ENCODE measurements around the gene NDRG4. TPM values are rescaled to one million over a fixed set of nuclear protein-coding genes. Genes with fewer than 3 reads are reported as not detected.

NDRG4 gene, protein sequence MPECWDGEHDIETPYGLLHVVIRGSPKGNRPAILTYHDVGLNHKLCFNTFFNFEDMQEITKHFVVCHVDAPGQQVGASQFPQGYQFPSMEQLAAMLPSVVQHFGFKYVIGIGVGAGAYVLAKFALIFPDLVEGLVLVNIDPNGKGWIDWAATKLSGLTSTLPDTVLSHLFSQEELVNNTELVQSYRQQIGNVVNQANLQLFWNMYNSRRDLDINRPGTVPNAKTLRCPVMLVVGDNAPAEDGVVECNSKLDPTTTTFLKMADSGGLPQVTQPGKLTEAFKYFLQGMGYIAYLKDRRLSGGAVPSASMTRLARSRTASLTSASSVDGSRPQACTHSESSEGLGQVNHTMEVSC
- total RNA-seq (10 to 100 TPM in 4 of 5 donors, 1 to 10 TPM in 1; 3.2 to 48.7 (median 20.1) TPM), polyA plus RNA-seq (10 to 100 TPM in 1 of 3 donors, 1 to 10 TPM in 2; 1.9 to 12.4 (median 4.8) TPM)
- long read RNA-seq, donor 1, partial matches to known transcripts = 0 of 4 reads
- long read RNA-seq, donor 1, other reads (novel, unspliced or antisense) = 0 of 4 reads
- long read RNA-seq, donor 2, partial matches to known transcripts = 0 of 4 reads
- long read RNA-seq, donor 2, other reads (novel, unspliced or antisense) = 0 of 4 reads
- long read RNA-seq, donor 3, partial matches to known transcripts = 0 of 1 reads
- long read RNA-seq, donor 3, other reads (novel, unspliced or antisense) = 0 of 1 reads
- long read RNA-seq, donor 4, partial matches to known transcripts = 0 of 1 reads
- long read RNA-seq, donor 4, other reads (novel, unspliced or antisense) = 0 of 1 reads
- long read RNA-seq, donor 5, transcript NDRG4-219 (1 exons, 2,700 nt) = major isoform, 5 of 40 reads
- long read RNA-seq, donor 5, partial matches to known transcripts = 30 of 40 reads
- long read RNA-seq, donor 5, other reads (novel, unspliced or antisense) = 0 of 40 reads
- long read RNA-seq, donor 6, transcript NDRG4-219 (1 exons, 2,700 nt) = major isoform, 6 of 11 reads
- long read RNA-seq, donor 6, partial matches to known transcripts = 0 of 11 reads
- long read RNA-seq, donor 6, other reads (novel, unspliced or antisense) = 0 of 11 reads
- long read RNA-seq, donor 7, transcript NDRG4-219 (1 exons, 2,700 nt) = major isoform, 6 of 8 reads
- long read RNA-seq, donor 7, partial matches to known transcripts = 0 of 8 reads
- long read RNA-seq, donor 7, other reads (novel, unspliced or antisense) = 0 of 8 reads
- long read RNA-seq, donor 8, partial matches to known transcripts = 0 of 2 reads
- long read RNA-seq, donor 8, other reads (novel, unspliced or antisense) = 0 of 2 reads
- long read RNA-seq, donor 9, transcript NDRG4-219 (1 exons, 2,700 nt) = major isoform, 9 of 10 reads
- long read RNA-seq, donor 9, partial matches to known transcripts = 0 of 10 reads
- long read RNA-seq, donor 9, other reads (novel, unspliced or antisense) = 0 of 10 reads
- long read RNA-seq, donor 10 = 0 reads

GRCh38 chr16:58499615-58500351 is at the start of gene NDRG4:
NDRG4 (plus strand) TSS chr16:58500143; CDS start chr16:58500249, 106 bp downstream.
- H3K27ac ChIP-seq = peak within 1 kb of the TSS in 1 of 5 donors; percentile 3
- intact Hi-C loops (cut with DNase I; ENCODE audit: low total_unique reads) = loop anchor here (10.0 kb wide), 1 partner anchor 145 kb away; no protein-coding TSS in a partner anchor

GRCh38 chr16:58450590-58450989 is 49.4 kb upstream of the NDRG4 start:
- Histone ChIP-seq H3K27ac (no peak overlapping the region), H3K9me3 (no peaks in the 10 kb centered on the region), H3K4me1 (no peaks in the 10 kb centered on the region), H3K4me3 (no peak overlapping the region), H3K36me3 (no peaks in the 10 kb centered on the region), H3K27me3 (peaks cover 0 to 15% (median 0%) of the 10 kb centered on the region in 3 donors)
- no peak for DNase-seq
- TF ChIP-seq, protein P1, sequence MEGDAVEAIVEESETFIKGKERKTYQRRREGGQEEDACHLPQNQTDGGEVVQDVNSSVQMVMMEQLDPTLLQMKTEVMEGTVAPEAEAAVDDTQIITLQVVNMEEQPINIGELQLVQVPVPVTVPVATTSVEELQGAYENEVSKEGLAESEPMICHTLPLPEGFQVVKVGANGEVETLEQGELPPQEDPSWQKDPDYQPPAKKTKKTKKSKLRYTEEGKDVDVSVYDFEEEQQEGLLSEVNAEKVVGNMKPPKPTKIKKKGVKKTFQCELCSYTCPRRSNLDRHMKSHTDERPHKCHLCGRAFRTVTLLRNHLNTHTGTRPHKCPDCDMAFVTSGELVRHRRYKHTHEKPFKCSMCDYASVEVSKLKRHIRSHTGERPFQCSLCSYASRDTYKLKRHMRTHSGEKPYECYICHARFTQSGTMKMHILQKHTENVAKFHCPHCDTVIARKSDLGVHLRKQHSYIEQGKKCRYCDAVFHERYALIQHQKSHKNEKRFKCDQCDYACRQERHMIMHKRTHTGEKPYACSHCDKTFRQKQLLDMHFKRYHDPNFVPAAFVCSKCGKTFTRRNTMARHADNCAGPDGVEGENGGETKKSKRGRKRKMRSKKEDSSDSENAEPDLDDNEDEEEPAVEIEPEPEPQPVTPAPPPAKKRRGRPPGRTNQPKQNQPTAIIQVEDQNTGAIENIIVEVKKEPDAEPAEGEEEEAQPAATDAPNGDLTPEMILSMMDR (IDR thresholded peaks at IDR 0.05) = no peak
- no peak for TF ChIP-seq POLR2A (IDR thresholded peaks at IDR 0.05)
- TF ChIP-seq POLR2AphosphoS5 (IDR thresholded peaks at IDR 0.05) = no peak
- no peak for TF ChIP-seq EP300 (IDR thresholded peaks at IDR 0.05)
- whole genome bisulfite sequencing, 5 donors = 78 to 84% (median 81%) methylated on average over 7 of the region's 7 CpGs
- intact Hi-C loops (cut with DNase I; ENCODE audit: low total_unique reads) = no loop called here

More at GRCh38 chr16:58499615-58500351, at the start of gene NDRG4:
- H3K4me3 ChIP-seq = peak within 1 kb of the TSS; percentile 28 to 50 (median 33)
- H3K9me3 ChIP-seq = no peaks in the 10 kb centered on the region
- H3K4me1 ChIP-seq = peaks cover 19 to 29% (median 24%) of the 10 kb centered on the region in 4 donors
- no peaks in the 10 kb centered on the region for H3K36me3 ChIP-seq
- H3K27me3 ChIP-seq = peaks cover 0 to 70% (median 35%) of the 10 kb centered on the region in 3 donors
- TF ChIP-seq, protein P1 (IDR thresholded peaks at IDR 0.05) = no peak
- TF ChIP-seq EP300 (IDR thresholded peaks at IDR 0.05) (no peak), POLR2AphosphoS5 (IDR thresholded peaks at IDR 0.05) (peak in 1 of 3 donors; percentile 10)
- WGBS, 5 donors = 14 to 59% (median 27%) methylated on average over 6 to 24 of the region's 24 CpGs
- peak; percentile 49 to 92 for DNase-seq

DNA sequence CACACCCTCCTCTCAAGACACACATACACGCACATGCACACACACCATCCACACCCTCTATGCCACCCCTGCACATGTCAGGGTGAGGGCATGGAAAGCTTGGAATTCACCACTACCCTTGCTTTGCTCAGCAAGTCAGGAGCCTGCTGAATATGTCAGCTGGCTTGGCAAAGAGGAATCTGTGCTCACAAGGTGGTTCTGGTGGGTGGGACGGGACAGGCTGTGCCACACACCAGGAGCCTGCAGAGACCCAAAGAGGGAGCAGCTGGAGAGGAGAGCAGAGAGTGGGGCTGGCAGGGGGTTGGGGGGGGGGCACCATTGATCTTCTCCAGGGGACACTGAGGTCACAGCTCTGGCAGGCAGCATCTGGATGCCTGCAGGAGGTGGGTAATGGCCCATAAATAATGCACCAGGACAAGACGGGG is 48.7 kb upstream of the NDRG4 start:
- no peak overlapping the region for H3K4me3 ChIP-seq
- 69 to 87% (median 77%) methylated on average over 3 of the region's 3 CpGs for WGBS, 5 donors
- no peaks in the 10 kb centered on the region for H3K9me3 ChIP-seq
- no peaks in the 10 kb centered on the region for H3K36me3 ChIP-seq
- TF ChIP-seq POLR2A (IDR thresholded peaks at IDR 0.05) = no peak
- TF ChIP-seq EP300 (IDR thresholded peaks at IDR 0.05) = no peak
- TF ChIP-seq, protein P1 (IDR thresholded peaks at IDR 0.05) = no peak
- TF ChIP-seq POLR2AphosphoS5 (IDR thresholded peaks at IDR 0.05) = no peak
- H3K27me3 ChIP-seq = peaks cover 0 to 15% (median 0%) of the 10 kb centered on the region in 3 donors
- H3K4me1 ChIP-seq = no peaks in the 10 kb centered on the region
- no peak for DNase-seq
- intact Hi-C loops (cut with DNase I; ENCODE audit: low total_unique reads) = no loop called here
- H3K27ac ChIP-seq = no peak overlapping the region

Measured in stomach (tissue), 19 donors.